Thyroid gland (tissue), 4 donors: ENCODE data around the gene ABCD3. TPM values are rescaled to one million over a fixed set of nuclear protein-coding genes. Genes with fewer than 3 reads are reported as not detected.

ENCODE experiments used
- DNase-seq, 2 donors: peaks; one replicate each; pipeline ENCODE4 v3.0.0-alpha.2; 2019
- H3K27ac ChIP-seq, 3 donors: fragments of 200-600 bp; sonication (generic); 1 replicate in 2 of 3; 2 replicates in 1 of 3; pipeline ENCODE4 v1.5.1; 2016 to 2019; ENCODE audit warnings: mild to moderate bottlenecking in 1 of 3, moderate library complexity in 1 of 3
- H3K27me3 ChIP-seq: fragments of 200-600 bp; sonication (generic); one replicate; pipeline ENCODE4 v1.5.1; 2019
- H3K36me3 ChIP-seq, 2 donors: fragments of 200-600 bp; sonication (generic); one replicate each; pipeline ENCODE4 v1.5.1; 2016 to 2019
- H3K4me1 ChIP-seq, 2 donors: fragments of 200-600 bp; sonication (generic); one replicate each; pipeline ENCODE4 v1.5.1; 2017 to 2019
- H3K4me3 ChIP-seq, 3 donors: fragments of 200-600 bp; sonication (generic); replicated peaks in 1 of 3; 1 replicate in 2 of 3; 2 replicates in 1 of 3; pipeline ENCODE4 v1.5.1; 2016; ENCODE audit warnings: mild to moderate bottlenecking in 1 of 3
- H3K9me3 ChIP-seq: fragments of 200-600 bp; sonication (generic); one replicate; pipeline ENCODE4 v1.5.1; 2017
- CTCF ChIP-seq, 6 experiments: fragments of 200-600 bp in 3 of 6; fragments of 450-650 bp in 3 of 6; sonication (generic) in 3 of 6; IDR thresholded peaks; one replicate each; pipeline ENCODE4 v1.5.1; 2016 to 2019; ENCODE audit warnings: antibody characterized with exemption in 6 of 6, mild to moderate bottlenecking in 2 of 6, inconsistent platforms in 1 of 6, moderate library complexity in 1 of 6
- POLR2A ChIP-seq, 2 donors: fragments of 450-650 bp; IDR thresholded peaks; one replicate each; pipeline ENCODE4 v1.6.1; 2017; ENCODE audit warnings: antibody characterized with exemption in 2 of 2, mild to moderate bottlenecking in 2 of 2, moderate library complexity in 1 of 2
- WGBS, 2 donors: methylation state at CpG; one replicate each; pipeline ENCODE4 v1.1.5; 2017; 5-methylcytosine and 5-hydroxymethylcytosine counted together
- intact Hi-C: fragments of 100-400 bp; cut with DNase I; formaldehyde crosslinking; loops from one replicate; pipeline ENCODE4 v1.15.1; 2023
- total RNA-seq, 4 donors: library from RNA; depleted of rRNA; stranded (reverse); fragments of >200 nt; gene quantifications; one replicate each; pipeline ENCODE4 v1.2.3, GENCODE V29; 2016

The ABCD3 gene
- total RNA-seq, 4 donors from 2014 or later: 45.3 to 52.1 (median 49.2) TPM

- Histone ChIP-seq H3K27ac (peak overlapping the region; percentile 77 to 93 (median 85)), H3K27me3 (no peaks in the 10 kb centered on the region), H3K4me3 (no peak overlapping the region), H3K9me3 (no peaks in the 10 kb centered on the region), H3K36me3 (no peaks in the 10 kb centered on the region), H3K4me1 (peaks cover 36 to 50% of the 10 kb centered on the region in 2 donors)
- intact Hi-C loops: no loop called here
- 33 to 43% methylated on average over 5 of the region's 5 CpGs for WGBS, 2 donors
- peak in 1 of 2 donors; percentile 81 for TF ChIP-seq POLR2A (IDR thresholded peaks at IDR 0.05)
- TF ChIP-seq CTCF (IDR thresholded peaks at IDR 0.05): no peak
- peak; percentile 55 to 68 for DNase-seq
Observed at GRCh38 chr1:94550800-94551241, 132.6 kb downstream of the ABCD3 start.

- no peaks in the 10 kb centered on the region for H3K9me3 ChIP-seq
- H3K27me3 ChIP-seq: no peaks in the 10 kb centered on the region
- H3K4me1 ChIP-seq: peaks cover 41 to 55% of the 10 kb centered on the region in 2 donors
- DNase-seq: no peak
- WGBS, 2 donors: 89 to 94% methylated on average over 7 of the region's 7 CpGs
- no peaks in the 10 kb centered on the region for H3K36me3 ChIP-seq
- intact Hi-C loops: no loop called here
- TF ChIP-seq POLR2A (IDR thresholded peaks at IDR 0.05): no peak
- TF ChIP-seq CTCF (IDR thresholded peaks at IDR 0.05): no peak
- H3K27ac ChIP-seq: peak overlapping the region; percentile 77 to 93 (median 85)
- no peak overlapping the region for H3K4me3 ChIP-seq
Observed at GRCh38 chr1:94551449-94551848, 133.3 kb downstream of the ABCD3 start.

DNA sequence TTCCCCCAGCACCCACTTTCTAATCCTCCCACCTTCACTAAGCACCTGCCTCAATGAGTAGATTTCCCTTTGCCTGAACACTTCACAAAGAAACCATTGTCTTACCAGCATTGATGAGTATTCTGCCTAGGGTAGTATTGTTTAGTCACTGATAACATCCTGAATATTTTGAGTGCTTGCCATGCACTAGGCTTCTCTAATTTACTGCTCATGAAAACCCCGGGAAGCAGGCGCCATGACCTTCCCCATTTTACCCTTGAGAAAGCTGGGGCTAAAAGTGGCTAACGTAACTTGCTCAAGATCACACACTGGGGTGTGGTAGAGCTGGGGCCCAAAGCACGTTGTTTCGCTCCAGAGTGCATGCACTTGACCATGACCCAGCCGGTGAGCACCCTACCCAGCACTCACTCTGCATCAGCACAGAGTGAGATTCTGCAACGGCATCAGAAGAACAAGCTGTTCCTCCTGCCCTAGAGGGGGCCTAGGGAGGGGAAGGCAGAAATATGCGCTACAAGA is 133.9 kb downstream of the ABCD3 start:
- no peaks in the 10 kb centered on the region for H3K9me3 ChIP-seq
- peak; percentile 89 to 93 for DNase-seq
- peaks cover 47 to 57% of the 10 kb centered on the region in 2 donors for H3K4me1 ChIP-seq
- peak overlapping the region; percentile 77 to 93 (median 85) for H3K27ac ChIP-seq
- H3K4me3 ChIP-seq: no peak overlapping the region
- WGBS, 2 donors: 27 to 45% methylated on average over 8 of the region's 8 CpGs
- intact Hi-C loops: no loop called here
- no peaks in the 10 kb centered on the region for H3K27me3 ChIP-seq
- TF ChIP-seq CTCF (IDR thresholded peaks at IDR 0.05): peak in 2 of 6 experiments; percentile 8 to 15
- TF ChIP-seq POLR2A (IDR thresholded peaks at IDR 0.05): peak in 1 of 2 donors; percentile 63
- no peaks in the 10 kb centered on the region for H3K36me3 ChIP-seq

DNA sequence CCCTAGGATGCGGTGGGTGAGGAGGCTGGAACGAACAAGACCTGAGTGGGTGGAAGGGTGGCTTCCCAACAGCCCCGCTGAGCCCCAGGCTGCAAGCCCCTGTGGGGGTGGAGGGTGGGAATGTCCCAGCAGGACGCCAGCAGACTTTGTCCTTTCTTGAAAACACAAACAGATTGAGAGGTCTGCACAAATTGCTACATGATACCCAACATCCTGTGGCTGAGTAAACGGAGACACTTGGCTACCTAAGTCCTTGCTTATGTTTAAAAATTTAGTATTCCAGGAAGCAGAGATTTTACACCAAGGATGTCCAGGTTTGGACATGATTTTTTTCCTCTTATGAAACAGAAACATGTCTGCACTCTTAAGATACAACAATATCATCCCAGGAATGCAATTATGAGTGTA is 135.1 kb downstream of the ABCD3 start:
- WGBS, 2 donors: 26 to 30% methylated on average over 5 of the region's 5 CpGs
- Histone ChIP-seq H3K4me3 (no peak overlapping the region), H3K36me3 (no peaks in the 10 kb centered on the region), H3K27me3 (no peaks in the 10 kb centered on the region), H3K9me3 (no peaks in the 10 kb centered on the region), H3K4me1 (peaks cover 47 to 57% of the 10 kb centered on the region in 2 donors), H3K27ac (peak overlapping the region; percentile 77 to 89 (median 85))
- TF ChIP-seq POLR2A (IDR thresholded peaks at IDR 0.05) (peak in 1 of 2 donors; percentile 56), CTCF (IDR thresholded peaks at IDR 0.05) (no peak)
- intact Hi-C loops: no loop called here
- DNase-seq: peak; percentile 80 to 87

DNA sequence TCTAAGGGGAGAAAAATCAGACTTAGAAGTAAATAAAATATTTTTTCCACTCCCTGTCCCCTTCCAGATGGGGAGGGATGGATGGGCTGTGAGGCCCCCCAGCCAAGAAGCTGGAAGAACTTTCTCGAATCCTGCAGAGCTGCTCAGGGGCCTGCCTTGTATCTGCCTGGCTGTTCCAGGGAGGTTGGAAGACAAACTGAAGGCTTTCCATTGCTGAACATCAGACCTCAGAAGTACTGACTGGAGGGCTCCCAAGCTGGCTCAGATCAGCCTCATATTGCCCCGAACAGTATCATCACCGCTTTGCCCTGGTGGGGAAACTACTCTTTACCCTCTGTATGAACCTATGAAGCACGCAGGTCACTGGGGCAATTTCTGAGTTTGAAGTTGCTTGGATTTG is 135.7 kb downstream of the ABCD3 start:
- Histone ChIP-seq H3K4me1 (peaks cover 47 to 57% of the 10 kb centered on the region in 2 donors), H3K36me3 (no peaks in the 10 kb centered on the region), H3K9me3 (no peaks in the 10 kb centered on the region), H3K27me3 (no peaks in the 10 kb centered on the region), H3K27ac (peak overlapping the region; percentile 77 to 89 (median 85)), H3K4me3 (no peak overlapping the region)
- TF ChIP-seq POLR2A (IDR thresholded peaks at IDR 0.05) (no peak), CTCF (IDR thresholded peaks at IDR 0.05) (no peak)
- no peak for DNase-seq
- intact Hi-C loops: no loop called here
- WGBS, 2 donors: 86 to 93% methylated on average over 4 of the region's 4 CpGs
